ENCODE data around the gene ATRX. TPM values are rescaled to one million over a fixed set of nuclear protein-coding genes. Genes with fewer than 3 reads are reported as not detected.
A peak's percentile ranks its signal among the peaks of the same experiment; 100 is the strongest.
"Not testable (repeated sequence)": the region's sequence is repeated elsewhere in the genome, so short reads cannot be mapped to it uniquely, and the experiment has no call there.

ATRX gene
- total RNA-seq, 1 donor from 2014 or later: 44.6 TPM

- no peak for TF ChIP-seq CTCF (IDR thresholded peaks at IDR 0.05; ENCODE audit: insufficient read depth, low read length, poor library complexity, severe bottlenecking)
- Histone ChIP-seq H3K36me3 (ENCODE audit: control insufficient read depth, insufficient read depth, low read length) (no peaks in the 10 kb centered on the region), H3K4me3 (ENCODE audit: low read depth, low read length) (no peak overlapping the region), H3K27me3 (ENCODE audit: control insufficient read depth, insufficient read depth, low read length) (no peaks in the 10 kb centered on the region)
- DNase-seq (ENCODE audit: low read depth): no peak
These were observed 96.6 kb downstream of the ATRX start for GRCh38 chrX:77689376-77689775.

- not testable (repeated sequence) for H3K4me3 ChIP-seq (ENCODE audit: low read depth, low read length); DNase-seq (ENCODE audit: low read depth); H3K36me3 ChIP-seq (ENCODE audit: control insufficient read depth, insufficient read depth, low read length); H3K27me3 ChIP-seq (ENCODE audit: control insufficient read depth, insufficient read depth, low read length)
These were observed 100.3 kb downstream of the ATRX start for GRCh38 chrX:77685683-77686082.

DNA sequence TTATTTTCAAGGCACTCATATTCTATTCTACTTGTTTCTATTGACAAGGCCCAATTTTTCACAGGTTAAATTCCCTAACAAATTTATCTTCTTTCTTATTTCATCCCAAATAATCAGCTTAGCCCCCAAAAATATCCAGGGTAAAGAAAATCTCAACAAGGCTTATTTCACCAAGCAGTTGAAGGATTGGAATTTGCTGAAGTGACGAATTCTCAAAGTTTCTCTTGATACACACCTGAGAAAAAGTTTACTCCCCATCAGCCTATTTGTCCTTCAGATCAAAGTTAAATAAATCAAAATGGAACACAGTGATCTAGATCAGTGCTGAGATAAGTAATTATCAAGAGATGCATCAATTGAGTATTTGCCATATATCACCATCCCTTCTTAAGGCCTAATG, 106.9 kb downstream of the ATRX start:
- DNase-seq (ENCODE audit: low read depth): no peak
- no peak for TF ChIP-seq CTCF (IDR thresholded peaks at IDR 0.05; ENCODE audit: insufficient read depth, low read length, poor library complexity, severe bottlenecking)
- Histone ChIP-seq H3K36me3 (ENCODE audit: control insufficient read depth, insufficient read depth, low read length) (no peaks in the 10 kb centered on the region), H3K27me3 (ENCODE audit: control insufficient read depth, insufficient read depth, low read length) (no peaks in the 10 kb centered on the region), H3K4me3 (ENCODE audit: low read depth, low read length) (no peak overlapping the region)

DNA sequence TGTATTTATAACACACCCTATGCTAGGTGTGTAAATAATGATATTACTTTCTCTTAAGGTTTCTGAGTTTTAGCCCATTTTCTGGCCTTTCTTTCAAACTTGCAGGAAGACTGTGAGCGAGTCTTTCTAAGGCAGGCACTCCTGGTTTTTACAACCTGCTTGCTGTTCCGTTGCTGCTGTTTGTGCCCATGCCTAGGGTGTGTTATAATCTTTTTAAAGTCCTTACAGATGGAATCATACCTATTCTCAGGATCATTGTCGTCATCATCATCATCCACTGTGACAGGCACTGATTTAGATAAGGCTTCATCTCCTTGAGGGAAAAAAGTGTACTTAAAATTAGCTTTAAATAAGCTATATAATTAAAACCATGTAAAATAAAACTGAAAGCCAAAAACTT, 110.0 kb downstream of the ATRX start:
- Histone ChIP-seq H3K4me3 (ENCODE audit: low read depth, low read length) (no peak overlapping the region), H3K27me3 (ENCODE audit: control insufficient read depth, insufficient read depth, low read length) (no peaks in the 10 kb centered on the region), H3K36me3 (ENCODE audit: control insufficient read depth, insufficient read depth, low read length) (no peaks in the 10 kb centered on the region)
- no peak for TF ChIP-seq CTCF (IDR thresholded peaks at IDR 0.05; ENCODE audit: insufficient read depth, low read length, poor library complexity, severe bottlenecking)
- DNase-seq (ENCODE audit: low read depth): no peak

GRCh38 chrX:77668391-77669237, 117.4 kb downstream of the ATRX start:
- Histone ChIP-seq H3K36me3 (ENCODE audit: control insufficient read depth, insufficient read depth, low read length) (no peaks in the 10 kb centered on the region), H3K27me3 (ENCODE audit: control insufficient read depth, insufficient read depth, low read length) (no peaks in the 10 kb centered on the region), H3K4me3 (ENCODE audit: low read depth, low read length) (no peak overlapping the region)
- DNase-seq (ENCODE audit: low read depth): peak; percentile 1
- no peak for TF ChIP-seq CTCF (IDR thresholded peaks at IDR 0.05; ENCODE audit: insufficient read depth, low read length, poor library complexity, severe bottlenecking)

DNA sequence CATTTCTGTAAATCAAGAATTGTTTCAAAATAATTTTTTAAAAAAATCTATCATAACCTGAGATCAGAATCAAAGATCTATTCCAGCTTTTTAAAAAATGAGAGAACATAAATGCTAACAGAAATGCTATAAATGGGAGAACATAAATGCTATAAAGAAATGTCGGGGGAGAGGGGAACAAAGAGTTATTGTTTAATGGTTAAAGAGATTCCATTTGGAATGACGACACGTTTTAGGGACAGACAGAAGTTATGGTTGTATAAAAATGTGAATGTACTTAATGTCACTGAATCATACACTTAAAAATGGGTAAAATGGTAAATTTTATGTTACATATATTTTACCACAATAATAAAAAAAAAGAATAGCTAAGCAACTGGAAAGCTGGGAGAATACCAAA, 127.1 kb downstream of the ATRX start:
- H3K27me3 ChIP-seq (ENCODE audit: control insufficient read depth, insufficient read depth, low read length): no peaks in the 10 kb centered on the region
- H3K4me3 ChIP-seq (ENCODE audit: low read depth, low read length): no peak overlapping the region
- no peak for TF ChIP-seq CTCF (IDR thresholded peaks at IDR 0.05; ENCODE audit: insufficient read depth, low read length, poor library complexity, severe bottlenecking)
- DNase-seq (ENCODE audit: low read depth): no peak
- H3K36me3 ChIP-seq (ENCODE audit: control insufficient read depth, insufficient read depth, low read length): no peaks in the 10 kb centered on the region

Data from kidney epithelial cell (primary cell).